Caco-2 (cell line): ENCODE results near the gene RWDD3. TPM values are rescaled to one million over a fixed set of nuclear protein-coding genes. Genes with fewer than 3 reads are reported as not detected.

ENCODE experiments used
- BruUV-seq: library from RNA; stranded (reverse); fragments of 400-500 nt; replicated peaks from 2 replicates; lab custom pipeline; 2021; lab: Mats Ljungman, UMichigan
- CTCF ChIA-PET: fragments of 300-600 bp; sonication (Branson Sonifier 250); formaldehyde crosslinking; loops from one replicate; lab custom pipeline; 2022; ENCODE audit warnings: antibody characterized with exemption; lab: Charles Lee
- POLR2A ChIA-PET: fragments of 300-600 bp; sonication (Branson Sonifier 250); formaldehyde crosslinking; loops from one replicate; lab custom pipeline; 2022; ENCODE audit warnings: antibody characterized with exemption; lab: Charles Lee
- DNase-seq, 2 experiments: peaks; one replicate each; pipeline versions ENCODE4 v3.0.0 to v3.0.0-alpha.2; 2020 to 2022
- H3K27me3 ChIP-seq: replicated peaks from 2 replicates; pipeline ENCODE4 v1.6.0; 2011; ENCODE audit warnings: low read length; ENCODE audit not compliant: control insufficient read depth, insufficient read depth
- H3K36me3 ChIP-seq: 2 replicates; pipeline ENCODE4 v1.5.1; 2011; ENCODE audit warnings: low read length; ENCODE audit not compliant: control insufficient read depth, insufficient read depth
- H3K4me1 ChIP-seq: fragments of 250-450 bp; sonication (Bioruptor Pico); 2 replicates; pipeline ENCODE4 v1.5.1; 2020; ENCODE audit warnings: mild to moderate bottlenecking
- H3K4me3 ChIP-seq: 2 replicates; pipeline ENCODE4 v1.5.1; 2011; ENCODE audit warnings: low read depth, mild to moderate bottlenecking, control low read depth, low read length
- H3K9me3 ChIP-seq: fragments of 250-450 bp; sonication (Bioruptor Pico); 2 replicates; pipeline ENCODE4 v1.5.1; 2020; ENCODE audit warnings: mild to moderate bottlenecking, moderate library complexity
- H3K27ac Mint-ChIP-seq: one replicate; pipeline ENCODE4 v1.8.0; 2022; ENCODE audit warnings: mixed read lengths; ENCODE audit not compliant: unreplicated experiment
- H3K27me3 Mint-ChIP-seq: one replicate; pipeline ENCODE4 v1.8.0; 2022; ENCODE audit warnings: mixed read lengths; ENCODE audit not compliant: insufficient read depth, unreplicated experiment
- H3K36me3 Mint-ChIP-seq: one replicate; pipeline ENCODE4 v1.8.0; 2022; ENCODE audit warnings: mild to moderate bottlenecking, mixed read lengths; ENCODE audit not compliant: insufficient read depth, unreplicated experiment
- H3K4me1 Mint-ChIP-seq: one replicate; pipeline ENCODE4 v1.8.0; 2022; ENCODE audit warnings: low read depth, mixed read lengths; ENCODE audit not compliant: unreplicated experiment
- H3K4me3 Mint-ChIP-seq: one replicate; pipeline ENCODE4 v1.8.0; 2022; ENCODE audit warnings: mild to moderate bottlenecking, moderate library complexity, mixed read lengths; ENCODE audit not compliant: unreplicated experiment
- H3K9me3 Mint-ChIP-seq: one replicate; pipeline ENCODE4 v1.8.0; 2022; ENCODE audit warnings: mixed read lengths; ENCODE audit not compliant: unreplicated experiment
- CTCF ChIP-seq, 2 experiments: fragments of 200-600 bp in 1 of 2; IDR thresholded peaks; 1 replicate in 1 of 2; 2 replicates in 1 of 2; pipeline versions ENCODE4 v1.5.1 to v1.8.0; 2011 to 2022; ENCODE audit warnings: antibody characterized with exemption in 1 of 2, control low read depth in 1 of 2, inconsistent platforms in 1 of 2, low read depth in 1 of 2, low read length in 1 of 2, mild to moderate bottlenecking in 1 of 2, moderate library complexity in 1 of 2; ENCODE audit not compliant: insufficient read depth in 1 of 2, severe bottlenecking in 1 of 2, unreplicated experiment in 1 of 2
- intact Hi-C: fragments of 100-400 bp; cut with micrococcal nuclease; formaldehyde crosslinking; loops from one replicate; pipeline ENCODE4 v1.10.0; 2022; ENCODE audit not compliant: unreplicated experiment
- total RNA-seq: library from RNA; stranded (reverse); gene quantifications from 2 replicates; pipeline ENCODE4 v1.2.3, GENCODE V29; 2022

RWDD3 gene
- total RNA-seq, 1 experiment from 2014 or later = 13.3 TPM

DNA sequence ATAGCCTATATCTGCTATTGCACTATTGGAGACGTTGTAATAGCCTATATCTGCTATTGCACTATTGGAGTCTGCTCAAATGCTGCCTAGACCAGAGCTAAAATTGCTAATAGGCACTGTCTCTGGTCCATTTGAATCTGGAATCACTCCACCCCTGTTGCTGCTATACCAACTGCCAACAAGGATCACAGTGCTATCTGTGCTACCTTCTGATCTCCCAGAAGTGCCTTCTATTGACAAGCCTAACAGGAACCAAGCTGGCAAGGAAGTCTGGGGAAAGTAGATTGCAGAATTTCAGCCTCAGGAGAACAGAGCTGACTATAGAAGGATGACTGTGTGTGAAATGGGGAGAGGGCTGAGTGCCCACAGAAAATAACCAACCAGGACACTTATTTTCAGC lies 15.9 kb downstream of the RWDD3 start:
- Mint-ChIP-seq H3K9me3 (no peaks in the 10 kb centered on the region), H3K4me3 (no peak overlapping the region), H3K27ac (no peak overlapping the region), H3K36me3 (peaks cover 18% of the 10 kb centered on the region), H3K27me3 (no peaks in the 10 kb centered on the region), H3K4me1 (no peaks in the 10 kb centered on the region)
- Histone ChIP-seq H3K4me3 (no peak overlapping the region), H3K27me3 (no peaks in the 10 kb centered on the region), H3K4me1 (no peaks in the 10 kb centered on the region), H3K9me3 (no peaks in the 10 kb centered on the region), H3K36me3 (no peaks in the 10 kb centered on the region)
- intact Hi-C loops = no loop called here
- ChIA-PET CTCF (interaction anchor here (0.6 to 1.2 kb wide), 2 partner anchors 8 to 16 kb away, joined by 3 read pairs; partner anchors contain the start of gene RWDD3), POLR2A (no interaction called here)
- no peak for DNase-seq
- no TSS peak for BruUV-seq
- TF ChIP-seq CTCF (IDR thresholded peaks at IDR 0.05; ENCODE audit: insufficient read depth in 1 of 2, low read depth in 1 of 2, low read length in 1 of 2, severe bottlenecking in 1 of 2, unreplicated experiment in 1 of 2) = no peak

- Mint-ChIP-seq H3K4me1 (no peaks in the 10 kb centered on the region), H3K4me3 (no peak overlapping the region), H3K27me3 (no peaks in the 10 kb centered on the region), H3K27ac (no peak overlapping the region), H3K36me3 (peaks cover 11% of the 10 kb centered on the region), H3K9me3 (no peaks in the 10 kb centered on the region)
- ChIA-PET POLR2A (no interaction called here), CTCF (interaction anchor here (0.5 kb wide), 1 partner anchor 19 kb away, joined by 3 read pairs; no protein-coding TSS in a partner anchor)
- Histone ChIP-seq H3K9me3 (no peaks in the 10 kb centered on the region), H3K27me3 (no peaks in the 10 kb centered on the region), H3K4me3 (no peak overlapping the region), H3K4me1 (peaks cover 18% of the 10 kb centered on the region), H3K36me3 (no peaks in the 10 kb centered on the region)
- intact Hi-C loops = no loop called here
- no peak for DNase-seq
- BruUV-seq = no TSS peak
- no peak for TF ChIP-seq CTCF (IDR thresholded peaks at IDR 0.05; ENCODE audit: insufficient read depth in 1 of 2, low read depth in 1 of 2, low read length in 1 of 2, severe bottlenecking in 1 of 2, unreplicated experiment in 1 of 2)
Measured at GRCh38 chr1:95252422-95252821, 18.4 kb downstream of the RWDD3 start.

GRCh38 chr1:95254959-95255358 lies 20.9 kb downstream of the RWDD3 start:
- no peaks in the 10 kb centered on the region for H3K27me3 ChIP-seq
- no peak overlapping the region for H3K4me3 Mint-ChIP-seq
- H3K27me3 Mint-ChIP-seq = no peaks in the 10 kb centered on the region
- DNase-seq = no peak
- no TSS peak for BruUV-seq
- no peaks in the 10 kb centered on the region for H3K36me3 ChIP-seq
- H3K4me1 Mint-ChIP-seq = peaks cover 19% of the 10 kb centered on the region
- no peak overlapping the region for H3K27ac Mint-ChIP-seq
- intact Hi-C loops = no loop called here
- ChIA-PET CTCF (no interaction called here), POLR2A (no interaction called here)
- no peaks in the 10 kb centered on the region for H3K9me3 Mint-ChIP-seq
- peaks cover 39% of the 10 kb centered on the region for H3K4me1 ChIP-seq
- H3K36me3 Mint-ChIP-seq = peaks cover 17% of the 10 kb centered on the region
- no peak overlapping the region for H3K4me3 ChIP-seq
- no peak for TF ChIP-seq CTCF (IDR thresholded peaks at IDR 0.05; ENCODE audit: insufficient read depth in 1 of 2, low read depth in 1 of 2, low read length in 1 of 2, severe bottlenecking in 1 of 2, unreplicated experiment in 1 of 2)
- no peaks in the 10 kb centered on the region for H3K9me3 ChIP-seq
